ENCODE data around the gene FXYD4.
"Not testable (repeated sequence)": the region's sequence is repeated elsewhere in the genome, so short reads cannot be mapped to it uniquely, and the experiment has no call there.

The FXYD4 gene

GRCh38 chr10:43376828-43377423 is 5.5 kb downstream of the FXYD4 start:
- DNase-seq, result no peak

- no peak for DNase-seq
These were observed 6.0 kb downstream of the FXYD4 start for GRCh38 chr10:43377424-43377883.

- no peak for DNase-seq
These were observed 9.3 kb downstream of the FXYD4 start for GRCh38 chr10:43380610-43381222.

- no peak for DNase-seq
These were observed 12.0 kb downstream of the FXYD4 start for GRCh38 chr10:43383204-43383971.

- DNase-seq, result no peak
These were observed 13.1 kb downstream of the FXYD4 start for GRCh38 chr10:43384252-43385221.

GRCh38 chr10:43385412-43386004 is 14.1 kb downstream of the FXYD4 start:
- DNase-seq, result no peak

- no peak for DNase-seq
These were observed 15.1 kb downstream of the FXYD4 start for GRCh38 chr10:43386549-43386948.

- DNase-seq, result no peak
These were observed 15.7 kb downstream of the FXYD4 start for GRCh38 chr10:43386981-43387677.

GRCh38 chr10:43387678-43388032 is 16.2 kb downstream of the FXYD4 start:
- no peak for DNase-seq

GRCh38 chr10:43389867-43390266 is 18.4 kb downstream of the FXYD4 start:
- DNase-seq, result no peak

GRCh38 chr10:43390333-43390732 is 18.9 kb downstream of the FXYD4 start:
- no peak for DNase-seq

GRCh38 chr10:43390759-43391158 is 19.3 kb downstream of the FXYD4 start:
- DNase-seq, result no peak

GRCh38 chr10:43391496-43391895 is 20.1 kb downstream of the FXYD4 start:
- DNase-seq, result no peak

- DNase-seq, result no peak
These were observed 21.3 kb downstream of the FXYD4 start for GRCh38 chr10:43392748-43393147.

GRCh38 chr10:43393186-43393585 is 21.8 kb downstream of the FXYD4 start:
- DNase-seq, result not testable (repeated sequence)

- DNase-seq, result no peak
These were observed 22.3 kb downstream of the FXYD4 start for GRCh38 chr10:43393606-43394360.

GRCh38 chr10:43394868-43395267 is 23.4 kb downstream of the FXYD4 start:
- DNase-seq, result no peak

- DNase-seq, result peak; percentile 29
These were observed 24.2 kb downstream of the FXYD4 start for GRCh38 chr10:43395571-43396060.

- DNase-seq, result peak; percentile 83
These were observed 24.9 kb downstream of the FXYD4 start for GRCh38 chr10:43396061-43396927.

Data from femur (tissue), 1 donor.